MG63 (cell line): ENCODE results near the gene IZUMO1R. TPM values are rescaled to one million over a fixed set of nuclear protein-coding genes. Genes with fewer than 3 reads are reported as not detected.

Experiments
- total RNA-seq: library from RNA; depleted of rRNA; stranded (reverse); fragments of >200 nt; shearing (Covaris generic); gene quantifications from 2 replicates; pipeline ENCODE4 v1.2.3, GENCODE V29; 2014; ENCODE audit warnings: low replicate concordance; rRNA removed

IZUMO1R gene
- total RNA-seq, 1 experiment from 2014 or later, result not detected

Other genes with a start within 250 kb of the IZUMO1R start
- gene PANX1, start 175.7 kb upstream of the IZUMO1R start, total RNA-seq, result 16.8 and 19.4 TPM in 2 replicates
- gene GPR83, start 96.8 kb downstream of the IZUMO1R start, total RNA-seq, result not detected in 2 replicates
- 8.8 and 27.8 TPM in 2 replicates for gene MRE11, start 189.3 kb downstream of the IZUMO1R start, total RNA-seq
- gene ANKRD49, start 189.4 kb downstream of the IZUMO1R start, total RNA-seq, result 11.3 and 24.2 TPM in 2 replicates
- not detected in 2 replicates for gene C11orf97, start 207.9 kb downstream of the IZUMO1R start, total RNA-seq
- 4.6 and 9.4 TPM in 2 replicates for gene FUT4, start 239.3 kb downstream of the IZUMO1R start, total RNA-seq